Erythroblast (primary cell): ENCODE data around the gene LFNG.

Experiments
- GATA1 ChIP-seq: IDR thresholded peaks from 2 replicates; pipeline ENCODE4 v1.6.1; 2011; ENCODE audit warnings: low read depth, mild to moderate bottlenecking, control low read depth, low read length, moderate library complexity
- POLR2A ChIP-seq: IDR thresholded peaks from 2 replicates; pipeline ENCODE4 v1.6.1; 2011; ENCODE audit warnings: mild to moderate bottlenecking, low read length

- TF ChIP-seq POLR2A (no peak), GATA1 (no peak)
These were observed 22.7 kb downstream of the LFNG start for GRCh38 chr7:2542011-2542915.
